Lower lobe of right lung (tissue), 2 donors: ENCODE results near the gene PIEZO2. TPM values are rescaled to one million over a fixed set of nuclear protein-coding genes. Genes with fewer than 3 reads are reported as not detected.

Source experiments
- ATAC-seq, 2 donors: fragments of 200-7000 bp; cut with Tn5 transposase; one replicate each; pipeline ENCODE4 v1.9.1; 2020 to 2022; ENCODE audit warnings: mild to moderate bottlenecking in 2 of 2, moderate library complexity in 2 of 2
- DNase-seq: peaks from one replicate; pipeline ENCODE4 v3.0.0-alpha.2; 2020
- H3K27ac ChIP-seq: fragments of 200-600 bp; one replicate; pipeline ENCODE4 v1.8.0; 2022
- H3K27me3 ChIP-seq: fragments of 200-600 bp; one replicate; pipeline ENCODE4 v1.8.0; 2022; ENCODE audit warnings: low read depth
- H3K36me3 ChIP-seq: fragments of 200-600 bp; one replicate; pipeline ENCODE4 v1.8.0; 2022; ENCODE audit warnings: mild to moderate bottlenecking
- H3K4me1 ChIP-seq: fragments of 200-600 bp; one replicate; pipeline ENCODE4 v1.8.0; 2022
- H3K4me3 ChIP-seq: fragments of 200-600 bp; one replicate; pipeline ENCODE4 v1.8.0; 2022; ENCODE audit warnings: mild to moderate bottlenecking
- H3K9me3 ChIP-seq: fragments of 200-600 bp; one replicate; pipeline ENCODE4 v1.8.0; 2022
- intact Hi-C: fragments of 100-400 bp; cut with DNase I; formaldehyde crosslinking; loops from one replicate; pipeline ENCODE4 v1.11.0; 2022
- total RNA-seq: library from RNA; stranded (reverse); fragmentation: NEBNext Ultra II Directional; extraction: Animal tissue kit (Norgen Biotek cat#: 25700); gene quantifications from one replicate; pipeline ENCODE4 v1.2.1, GENCODE V29; 2021
- TF ChIP-seq, protein P1 (sequence below): fragments of 200-600 bp; IDR thresholded peaks from one replicate; pipeline ENCODE4 v1.8.0; 2022; ENCODE audit warnings: antibody characterized with exemption, mild to moderate bottlenecking
- donor health status: DM: no; HTN: yes; CAD: no; lungs with severe emphysema.

PIEZO2 gene
- total RNA-seq, 1 donor from 2014 or later: 11.1 TPM

DNA sequence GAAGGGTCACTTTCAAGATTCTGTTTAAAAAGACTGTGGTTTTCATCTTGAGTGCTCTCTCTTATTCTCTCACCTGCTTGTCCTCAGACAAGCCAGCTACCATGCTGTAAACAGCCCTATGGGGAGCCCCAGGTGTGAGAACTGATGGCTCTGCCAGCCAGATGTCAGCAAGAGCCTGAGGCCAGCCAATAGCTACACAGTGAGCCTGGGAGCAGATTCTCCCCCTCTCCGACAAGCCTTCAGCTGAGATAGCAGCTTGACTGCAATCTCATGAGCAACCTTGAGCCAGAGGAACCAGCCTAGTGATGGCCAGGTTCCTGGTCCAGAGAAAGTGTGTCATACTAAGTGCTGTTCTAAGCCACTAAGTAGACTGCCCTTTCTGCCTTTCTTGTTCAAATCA lies 351.5 kb downstream of the PIEZO2 start:
- no peak for ATAC-seq
- intact Hi-C loops: no loop called here
- TF ChIP-seq, protein P1, sequence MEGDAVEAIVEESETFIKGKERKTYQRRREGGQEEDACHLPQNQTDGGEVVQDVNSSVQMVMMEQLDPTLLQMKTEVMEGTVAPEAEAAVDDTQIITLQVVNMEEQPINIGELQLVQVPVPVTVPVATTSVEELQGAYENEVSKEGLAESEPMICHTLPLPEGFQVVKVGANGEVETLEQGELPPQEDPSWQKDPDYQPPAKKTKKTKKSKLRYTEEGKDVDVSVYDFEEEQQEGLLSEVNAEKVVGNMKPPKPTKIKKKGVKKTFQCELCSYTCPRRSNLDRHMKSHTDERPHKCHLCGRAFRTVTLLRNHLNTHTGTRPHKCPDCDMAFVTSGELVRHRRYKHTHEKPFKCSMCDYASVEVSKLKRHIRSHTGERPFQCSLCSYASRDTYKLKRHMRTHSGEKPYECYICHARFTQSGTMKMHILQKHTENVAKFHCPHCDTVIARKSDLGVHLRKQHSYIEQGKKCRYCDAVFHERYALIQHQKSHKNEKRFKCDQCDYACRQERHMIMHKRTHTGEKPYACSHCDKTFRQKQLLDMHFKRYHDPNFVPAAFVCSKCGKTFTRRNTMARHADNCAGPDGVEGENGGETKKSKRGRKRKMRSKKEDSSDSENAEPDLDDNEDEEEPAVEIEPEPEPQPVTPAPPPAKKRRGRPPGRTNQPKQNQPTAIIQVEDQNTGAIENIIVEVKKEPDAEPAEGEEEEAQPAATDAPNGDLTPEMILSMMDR: no peak

DNA sequence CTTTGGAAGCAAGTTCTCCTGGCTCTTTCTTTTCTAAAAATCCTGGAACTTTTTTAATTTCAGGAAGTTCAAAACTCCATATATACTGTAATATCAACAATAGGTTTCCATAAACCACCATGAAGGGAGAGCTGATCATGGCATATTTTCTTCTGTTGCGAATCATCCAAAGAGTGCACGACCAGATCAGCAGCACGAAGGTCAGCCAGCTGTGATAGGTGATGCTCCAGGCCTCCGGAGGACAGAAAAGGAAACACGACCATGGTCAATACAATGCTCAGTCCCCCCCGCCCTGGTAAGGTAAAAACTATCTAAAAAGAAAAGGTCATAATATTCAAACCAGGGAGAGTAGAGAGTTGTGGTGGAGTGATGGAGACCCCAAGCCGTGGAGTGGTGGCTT lies 354.6 kb downstream of the PIEZO2 start:
- Histone ChIP-seq H3K36me3 (no peaks in the 10 kb centered on the region), H3K4me3 (no peak overlapping the region), H3K27me3 (no peaks in the 10 kb centered on the region), H3K4me1 (peaks cover 7% of the 10 kb centered on the region), H3K27ac (no peak overlapping the region), H3K9me3 (no peaks in the 10 kb centered on the region)
- TF ChIP-seq, protein P1: no peak
- intact Hi-C loops: no loop called here
- ATAC-seq (no peak), DNase-seq (no peak)

More for the DNA sequence above, 351.5 kb downstream of the PIEZO2 start:
- Histone ChIP-seq H3K27ac (no peak overlapping the region), H3K27me3 (no peaks in the 10 kb centered on the region), H3K4me3 (no peak overlapping the region), H3K9me3 (no peaks in the 10 kb centered on the region), H3K36me3 (no peaks in the 10 kb centered on the region), H3K4me1 (no peaks in the 10 kb centered on the region)
- DNase-seq: no peak

DNA sequence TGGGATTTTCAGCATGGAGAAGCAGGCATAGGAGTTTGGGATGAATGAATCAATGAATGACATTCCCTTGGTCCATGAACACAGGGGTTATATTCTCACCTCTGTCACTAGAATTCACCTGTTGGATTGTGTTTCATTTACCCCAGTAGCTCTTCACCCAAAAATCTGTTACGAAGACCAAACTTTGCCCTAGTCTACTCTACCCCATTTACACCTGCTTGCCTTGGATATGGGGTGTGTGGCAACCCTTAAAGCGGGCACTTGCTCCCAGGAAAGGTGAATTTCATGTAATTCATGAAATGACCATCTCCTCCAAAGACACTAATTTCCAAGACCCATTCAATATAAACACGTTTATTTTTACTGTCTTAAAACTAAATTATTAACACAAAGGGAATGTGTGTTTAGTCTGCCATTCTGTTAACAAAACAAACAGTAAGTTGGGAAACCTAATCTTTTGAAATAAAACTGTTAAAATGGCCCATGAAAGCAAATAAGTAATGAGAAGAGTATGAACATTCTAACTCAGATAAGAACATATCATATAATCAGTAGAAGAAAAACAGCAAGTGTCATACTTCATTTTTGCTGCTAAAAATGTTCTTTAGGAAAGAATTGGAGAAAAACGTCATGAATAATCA lies 355.5 kb downstream of the PIEZO2 start:
- intact Hi-C loops: no loop called here
- peaks cover 7% of the 10 kb centered on the region for H3K4me1 ChIP-seq
- DNase-seq: no peak
- H3K27ac ChIP-seq: no peak overlapping the region
- H3K9me3 ChIP-seq: no peaks in the 10 kb centered on the region
- no peaks in the 10 kb centered on the region for H3K27me3 ChIP-seq
- H3K36me3 ChIP-seq: no peaks in the 10 kb centered on the region
- ATAC-seq: no peak
- H3K4me3 ChIP-seq: no peak overlapping the region
- TF ChIP-seq, protein P1: no peak

DNA sequence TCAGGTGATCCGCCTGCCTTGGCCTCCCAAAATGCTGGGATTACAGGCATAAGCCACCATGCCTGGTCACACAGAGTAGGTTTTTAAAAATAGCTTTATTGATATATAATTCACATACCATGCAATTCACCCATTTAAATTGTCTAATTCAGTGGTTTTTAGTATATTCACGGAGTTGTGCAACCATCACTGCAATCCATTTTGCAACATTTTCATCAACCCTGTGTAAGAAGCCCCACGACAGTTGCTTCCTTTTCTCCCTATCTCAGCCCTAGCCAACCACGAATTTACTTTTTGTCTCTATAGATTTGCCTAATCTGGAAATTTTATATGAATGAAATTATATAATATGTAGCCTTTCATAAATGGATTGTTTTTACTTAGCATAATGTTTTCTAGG lies 357.2 kb downstream of the PIEZO2 start:
- Histone ChIP-seq H3K36me3 (no peaks in the 10 kb centered on the region), H3K27ac (no peak overlapping the region)

GRCh38 chr18:10791169-10791831 lies 358.1 kb downstream of the PIEZO2 start:
- DNase-seq: no peak
- Histone ChIP-seq H3K9me3 (no peaks in the 10 kb centered on the region), H3K27me3 (no peaks in the 10 kb centered on the region), H3K27ac (no peak overlapping the region), H3K4me1 (peaks cover 7% of the 10 kb centered on the region), H3K36me3 (no peaks in the 10 kb centered on the region), H3K4me3 (no peak overlapping the region)
- intact Hi-C loops: no loop called here
- TF ChIP-seq, protein P1: no peak
- no peak for ATAC-seq

More for the DNA sequence above, 357.2 kb downstream of the PIEZO2 start:
- intact Hi-C loops: no loop called here
- Histone ChIP-seq H3K4me1 (peaks cover 7% of the 10 kb centered on the region), H3K27me3 (no peaks in the 10 kb centered on the region), H3K4me3 (no peak overlapping the region), H3K9me3 (no peaks in the 10 kb centered on the region)
- TF ChIP-seq, protein P1: no peak
- DNase-seq (no peak), ATAC-seq (no peak)
